WERI-Rb-1 (cell line): ENCODE data around the gene HID1.

Source experiments
- DNase-seq: peaks from one replicate; pipeline ENCODE4 v3.0.0-alpha.2; 2020
- H3K27ac ChIP-seq: fragments of 250-450 bp; sonication (Bioruptor Pico); 2 replicates; pipeline ENCODE4 v1.5.1; 2020; ENCODE audit warnings: mild to moderate bottlenecking, moderate library complexity
- H3K27me3 ChIP-seq: fragments of 250-450 bp; sonication (Bioruptor Pico); 2 replicates; pipeline ENCODE4 v1.5.1; 2021; ENCODE audit warnings: mild to moderate bottlenecking, low read depth, moderate library complexity; ENCODE audit not compliant: insufficient read depth, severe bottlenecking
- H3K36me3 ChIP-seq: fragments of 250-450 bp; sonication (Bioruptor Pico); 2 replicates; pipeline ENCODE4 v1.5.1; 2020; ENCODE audit warnings: mild to moderate bottlenecking, moderate library complexity
- H3K4me3 ChIP-seq: 2 replicates; pipeline ENCODE4 v1.5.1; 2011; ENCODE audit warnings: low read depth, mild to moderate bottlenecking, control low read depth, low read length
- H3K9me3 ChIP-seq: fragments of 250-450 bp; sonication (Bioruptor Pico); 2 replicates; pipeline ENCODE4 v1.5.1; 2021; ENCODE audit warnings: mild to moderate bottlenecking, moderate library complexity; ENCODE audit not compliant: severe bottlenecking
- CTCF ChIP-seq: IDR thresholded peaks from 2 replicates; pipeline ENCODE4 v1.5.1; 2011; ENCODE audit warnings: low read depth, mild to moderate bottlenecking, control low read depth, inconsistent platforms, low read length

Gene HID1

GRCh38 chr17:74945543-74945942 is 27.0 kb downstream of the HID1 start:
- H3K9me3 ChIP-seq = no peaks in the 10 kb centered on the region
- DNase-seq = no peak
- no peaks in the 10 kb centered on the region for H3K27me3 ChIP-seq
- H3K36me3 ChIP-seq = peaks cover 73% of the 10 kb centered on the region
- no peak overlapping the region for H3K27ac ChIP-seq
- no peak overlapping the region for H3K4me3 ChIP-seq
- TF ChIP-seq CTCF = no peak

- H3K9me3 ChIP-seq = no peaks in the 10 kb centered on the region
- no peak for TF ChIP-seq CTCF
- no peak for DNase-seq
- H3K27me3 ChIP-seq = no peaks in the 10 kb centered on the region
- no peak overlapping the region for H3K4me3 ChIP-seq
- peaks cover 75% of the 10 kb centered on the region for H3K36me3 ChIP-seq
- H3K27ac ChIP-seq = no peak overlapping the region
Observed at GRCh38 chr17:74943808-74944522, 28.6 kb downstream of the HID1 start.

GRCh38 chr17:74941128-74941725 is 31.3 kb downstream of the HID1 start:
- peaks cover 55% of the 10 kb centered on the region for H3K36me3 ChIP-seq

GRCh38 chr17:74939534-74939933 is 33.0 kb downstream of the HID1 start:
- Histone ChIP-seq H3K27ac (no peak overlapping the region), H3K27me3 (no peaks in the 10 kb centered on the region), H3K4me3 (no peak overlapping the region), H3K9me3 (no peaks in the 10 kb centered on the region), H3K36me3 (peaks cover 44% of the 10 kb centered on the region)
- TF ChIP-seq CTCF = no peak
- no peak for DNase-seq

More at GRCh38 chr17:74941128-74941725, 31.3 kb downstream of the HID1 start:
- TF ChIP-seq CTCF = no peak
- Histone ChIP-seq H3K27me3 (no peaks in the 10 kb centered on the region), H3K4me3 (no peak overlapping the region), H3K9me3 (no peaks in the 10 kb centered on the region), H3K27ac (no peak overlapping the region)
- no peak for DNase-seq

- Histone ChIP-seq H3K9me3 (no peaks in the 10 kb centered on the region), H3K36me3 (peaks cover 32% of the 10 kb centered on the region), H3K27me3 (no peaks in the 10 kb centered on the region), H3K27ac (peak overlapping the region; percentile 22), H3K4me3 (no peak overlapping the region)
- TF ChIP-seq CTCF = no peak
- no peak for DNase-seq
Observed at GRCh38 chr17:74938194-74938950, 34.2 kb downstream of the HID1 start.
